ENCODE data around the gene NEDD4L.

GRCh38 chr18:58033216-58033615 is 10.8 kb upstream of the NEDD4L start:
- TF ChIP-seq ZNF274 (IDR thresholded peaks at IDR 0.05; ENCODE audit: low read depth, low read length) (no peak), YY1 (IDR thresholded peaks at IDR 0.05; ENCODE audit: insufficient read depth, insufficient read length) (no peak), SUZ12 (IDR thresholded peaks at IDR 0.05; ENCODE audit: extremely low read depth, insufficient read depth, insufficient read length) (no peak)

Measured in NT2/D1 (cell line).